Activated CD4-positive, alpha-beta memory T cell treated with anti-CD3 and anti-CD28 coated beads for 36 hours (primary cell): Measurements from ENCODE around the gene HCFC1R1. TPM values are rescaled to one million over a fixed set of nuclear protein-coding genes. Genes with fewer than 3 reads are reported as not detected.
A peak's percentile ranks its signal among the peaks of the same experiment; 100 is the strongest.
"Not testable (repeated sequence)": the region's sequence is repeated elsewhere in the genome, so short reads cannot be mapped to it uniquely, and the experiment has no call there.

ENCODE experiments used
- CTCF ChIA-PET: fragments of 350-600 bp; sonication (Branson Sonifier 250); formaldehyde crosslinking; loops from one replicate; lab custom pipeline; 2021; ENCODE audit warnings: antibody characterized with exemption, inconsistent platforms; lab: Charles Lee
- POLR2A ChIA-PET: fragments of 350-600 bp; sonication (Branson Sonifier 250); formaldehyde crosslinking; loops from one replicate; lab custom pipeline; 2021; ENCODE audit warnings: antibody characterized with exemption; lab: Charles Lee
- DNase-seq: peaks from one replicate; pipeline ENCODE4 v3.0.0-alpha.2; 2020
- H3K27ac Mint-ChIP-seq: one replicate; pipeline ENCODE4 v1.8.0; 2021; ENCODE audit warnings: mixed read lengths
- H3K27me3 Mint-ChIP-seq: one replicate; pipeline ENCODE4 v1.8.0; 2021; ENCODE audit warnings: mixed read lengths
- H3K36me3 Mint-ChIP-seq: one replicate; pipeline ENCODE4 v1.8.0; 2021; ENCODE audit warnings: mixed read lengths
- H3K4me1 Mint-ChIP-seq: one replicate; pipeline ENCODE4 v1.8.0; 2021; ENCODE audit warnings: low read depth, mixed read lengths
- H3K4me3 Mint-ChIP-seq: one replicate; pipeline ENCODE4 v1.8.0; 2021; ENCODE audit warnings: mild to moderate bottlenecking, mixed read lengths
- H3K9me3 Mint-ChIP-seq: one replicate; pipeline ENCODE4 v1.8.0; 2021; ENCODE audit warnings: mixed read lengths
- intact Hi-C: fragments of 100-400 bp; cut with micrococcal nuclease; formaldehyde crosslinking; loops from one replicate; pipeline ENCODE4 v1.15.1; 2023
- total RNA-seq, 2 experiments: library from RNA; stranded (reverse); gene quantifications; one replicate each; pipeline ENCODE4 v1.2.3, GENCODE V29; 2021

HCFC1R1 gene
- total RNA-seq, 2 experiments from 2014 or later, result 31.8 to 32.8 TPM

- peak overlapping the region; percentile 91 for H3K4me3 Mint-ChIP-seq
- no peak for DNase-seq
- peaks cover 52% of the 10 kb centered on the region for H3K4me1 Mint-ChIP-seq
- no peaks in the 10 kb centered on the region for H3K27me3 Mint-ChIP-seq
- intact Hi-C loops, result no loop called here
- H3K36me3 Mint-ChIP-seq, result peaks cover 23% of the 10 kb centered on the region
- H3K27ac Mint-ChIP-seq, result peak overlapping the region; percentile 30
- ChIA-PET CTCF (interaction anchor here (6.4 to 12.3 kb wide), 2 partner anchors 25 to 72 kb away, joined by 92 to 270 read pairs; no protein-coding TSS in a partner anchor), POLR2A (no interaction called here)
- no peaks in the 10 kb centered on the region for H3K9me3 Mint-ChIP-seq
These were observed 32.8 kb upstream of the HCFC1R1 start for GRCh38 chr16:3056336-3057180.

GRCh38 chr16:3055734-3056115 lies 32.0 kb upstream of the HCFC1R1 start:
- peaks cover 57% of the 10 kb centered on the region for H3K4me1 Mint-ChIP-seq
- peaks cover 23% of the 10 kb centered on the region for H3K36me3 Mint-ChIP-seq
- POLR2A ChIA-PET, H3K9me3 Mint-ChIP-seq, DNase-seq, intact Hi-C loops, H3K27me3 Mint-ChIP-seq: not testable (repeated sequence)
- CTCF ChIA-PET, result interaction anchor here (6.4 to 12.3 kb wide), 2 partner anchors 24 to 73 kb away, joined by 92 to 270 read pairs; no protein-coding TSS in a partner anchor
- H3K4me3 Mint-ChIP-seq, result peak overlapping the region; percentile 12
- peak overlapping the region; percentile 88 for H3K27ac Mint-ChIP-seq

GRCh38 chr16:3054965-3055733 lies 31.4 kb upstream of the HCFC1R1 start:
- DNase-seq, result peak; percentile 47
- ChIA-PET POLR2A (no interaction called here), CTCF (interaction anchor here (0.7 to 6.4 kb wide), 2 partner anchors 24 to 74 kb away, joined by 3 to 92 read pairs; no protein-coding TSS in a partner anchor)
- H3K4me1 Mint-ChIP-seq, result peaks cover 51% of the 10 kb centered on the region
- intact Hi-C loops, result no loop called here
- H3K36me3 Mint-ChIP-seq, result peaks cover 23% of the 10 kb centered on the region
- peak overlapping the region; percentile 12 for H3K4me3 Mint-ChIP-seq
- no peaks in the 10 kb centered on the region for H3K27me3 Mint-ChIP-seq
- peak overlapping the region; percentile 88 for H3K27ac Mint-ChIP-seq
- H3K9me3 Mint-ChIP-seq, result no peaks in the 10 kb centered on the region

- intact Hi-C loops, POLR2A ChIA-PET, H3K27ac Mint-ChIP-seq, H3K9me3 Mint-ChIP-seq, DNase-seq, CTCF ChIA-PET, H3K27me3 Mint-ChIP-seq, H3K4me3 Mint-ChIP-seq: not testable (repeated sequence)
- Mint-ChIP-seq H3K36me3 (peaks cover 22% of the 10 kb centered on the region), H3K4me1 (peaks cover 45% of the 10 kb centered on the region)
These were observed 29.6 kb upstream of the HCFC1R1 start for GRCh38 chr16:3053330-3053710.

- CTCF ChIA-PET, result interaction anchor here (6.2 kb wide), 1 partner anchor 22 kb away, joined by 89 read pairs; no protein-coding TSS in a partner anchor
- H3K4me3 Mint-ChIP-seq, intact Hi-C loops, H3K27me3 Mint-ChIP-seq, H3K9me3 Mint-ChIP-seq, POLR2A ChIA-PET, DNase-seq: not testable (repeated sequence)
- H3K27ac Mint-ChIP-seq, result peak overlapping the region; percentile 15
- H3K4me1 Mint-ChIP-seq, result peaks cover 47% of the 10 kb centered on the region
- peaks cover 22% of the 10 kb centered on the region for H3K36me3 Mint-ChIP-seq
These were observed 29.0 kb upstream of the HCFC1R1 start for GRCh38 chr16:3052571-3053329.

- DNase-seq, result peak; percentile 51
- ChIA-PET CTCF (interaction anchor here (1.1 to 6.2 kb wide), 3 partner anchors 21 to 78 kb away, joined by 3 to 89 read pairs (median 9); no protein-coding TSS in a partner anchor), POLR2A (interaction anchor here (0.8 kb wide), 1 partner anchor 12 kb away, joined by 3 read pairs; no protein-coding TSS in a partner anchor)
- peaks cover 39% of the 10 kb centered on the region for H3K4me1 Mint-ChIP-seq
- H3K27ac Mint-ChIP-seq, result peak overlapping the region; percentile 58
- peaks cover 3% of the 10 kb centered on the region for H3K27me3 Mint-ChIP-seq
- peaks cover 14% of the 10 kb centered on the region for H3K36me3 Mint-ChIP-seq
- intact Hi-C loops, result no loop called here
- H3K9me3 Mint-ChIP-seq, result no peaks in the 10 kb centered on the region
- no peak overlapping the region for H3K4me3 Mint-ChIP-seq
These were observed 27.8 kb upstream of the HCFC1R1 start for GRCh38 chr16:3051494-3051893.

- POLR2A ChIA-PET, result interaction anchor here (0.8 kb wide), 1 partner anchor 11 kb away, joined by 3 read pairs; no protein-coding TSS in a partner anchor
- no peaks in the 10 kb centered on the region for H3K9me3 Mint-ChIP-seq
- intact Hi-C loops, result no loop called here
- CTCF ChIA-PET, result interaction anchor here (0.9 to 6.2 kb wide), 4 partner anchors 8 to 79 kb away, joined by 3 to 89 read pairs (median 6); no protein-coding TSS in a partner anchor
- H3K27ac Mint-ChIP-seq, result peak overlapping the region; percentile 58
- no peak overlapping the region for H3K4me3 Mint-ChIP-seq
- H3K36me3 Mint-ChIP-seq, result peaks cover 14% of the 10 kb centered on the region
- DNase-seq, result no peak
- peaks cover 37% of the 10 kb centered on the region for H3K4me1 Mint-ChIP-seq
- peaks cover 3% of the 10 kb centered on the region for H3K27me3 Mint-ChIP-seq
These were observed 27.3 kb upstream of the HCFC1R1 start for GRCh38 chr16:3051009-3051408.

GRCh38 chr16:3050487-3050886 lies 26.7 kb upstream of the HCFC1R1 start:
- H3K4me1 Mint-ChIP-seq, result peaks cover 33% of the 10 kb centered on the region
- H3K27me3 Mint-ChIP-seq, result peaks cover 3% of the 10 kb centered on the region
- intact Hi-C loops, result no loop called here
- ChIA-PET CTCF (interaction anchor here (0.9 to 6.2 kb wide), 3 partner anchors 9 to 76 kb away, joined by 3 to 89 read pairs (median 3); no protein-coding TSS in a partner anchor), POLR2A (no interaction called here)
- no peak overlapping the region for H3K4me3 Mint-ChIP-seq
- no peak for DNase-seq
- peaks cover 12% of the 10 kb centered on the region for H3K36me3 Mint-ChIP-seq
- peak overlapping the region; percentile 38 for H3K27ac Mint-ChIP-seq
- no peaks in the 10 kb centered on the region for H3K9me3 Mint-ChIP-seq

GRCh38 chr16:3049921-3050481 lies 26.3 kb upstream of the HCFC1R1 start:
- Mint-ChIP-seq H3K27ac (no peak overlapping the region), H3K4me3 (no peak overlapping the region), H3K27me3 (peaks cover 7% of the 10 kb centered on the region), H3K9me3 (no peaks in the 10 kb centered on the region), H3K36me3 (peaks cover 9% of the 10 kb centered on the region), H3K4me1 (peaks cover 32% of the 10 kb centered on the region)
- ChIA-PET POLR2A (no interaction called here), CTCF (interaction anchor here (6.2 kb wide), 1 partner anchor 19 kb away, joined by 89 read pairs; no protein-coding TSS in a partner anchor)
- intact Hi-C loops, result no loop called here
- DNase-seq, result no peak

GRCh38 chr16:3047387-3047720 lies 23.6 kb upstream of the HCFC1R1 start:
- no peak for DNase-seq
- Mint-ChIP-seq H3K9me3 (no peaks in the 10 kb centered on the region), H3K4me3 (no peak overlapping the region), H3K27ac (no peak overlapping the region), H3K4me1 (peaks cover 26% of the 10 kb centered on the region), H3K36me3 (no peaks in the 10 kb centered on the region), H3K27me3 (peaks cover 27% of the 10 kb centered on the region)
- CTCF ChIA-PET, result interaction anchor here (1.5 to 6.2 kb wide), 6 partner anchors 11 to 82 kb away, joined by 4 to 89 read pairs (median 12); partner anchors contain the start of gene IL32
- intact Hi-C loops, result no loop called here
- POLR2A ChIA-PET, result interaction anchor here (1.3 kb wide), 1 partner anchor 16 kb away, joined by 5 read pairs; no protein-coding TSS in a partner anchor
